Activated B cell treated with CpG ODN at 0.5 μM for 24 hours (primary cell): ENCODE results near the gene RNASE11. TPM values are rescaled to one million over a fixed set of nuclear protein-coding genes. Genes with fewer than 3 reads are reported as not detected.
A peak's percentile ranks its signal among the peaks of the same experiment; 100 is the strongest.

ENCODE experiments used
- ATAC-seq: fragments of 200-7000 bp; cut with Tn5 transposase; one replicate; pipeline ENCODE4 v1.10.0; 2021; ENCODE audit warnings: low read depth, mild to moderate bottlenecking, moderate library complexity
- CTCF ChIA-PET: fragments of 350-600 bp; sonication (Branson Sonifier 250); formaldehyde crosslinking; loops from one replicate; lab custom pipeline; 2021; ENCODE audit warnings: antibody characterized with exemption; lab: Charles Lee
- POLR2A ChIA-PET: fragments of 350-600 bp; sonication (Branson Sonifier 250); formaldehyde crosslinking; loops from one replicate; lab custom pipeline; 2021; ENCODE audit warnings: antibody characterized with exemption; lab: Charles Lee
- DNase-seq: peaks from one replicate; pipeline ENCODE4 v3.0.0; 2022
- H3K27ac Mint-ChIP-seq: one replicate; pipeline ENCODE4 v1.8.0; 2020; ENCODE audit warnings: mixed read lengths
- H3K27me3 Mint-ChIP-seq: one replicate; pipeline ENCODE4 v1.8.0; 2021; ENCODE audit warnings: mixed read lengths
- H3K36me3 Mint-ChIP-seq: one replicate; pipeline ENCODE4 v1.8.0; 2021; ENCODE audit warnings: low read depth, mixed read lengths
- H3K4me1 Mint-ChIP-seq: one replicate; pipeline ENCODE4 v1.8.0; 2021; ENCODE audit warnings: mixed read lengths
- H3K4me3 Mint-ChIP-seq: one replicate; pipeline ENCODE4 v1.8.0; 2020; ENCODE audit warnings: mild to moderate bottlenecking, mixed read lengths
- H3K9me3 Mint-ChIP-seq: one replicate; pipeline ENCODE4 v1.8.0; 2020; ENCODE audit warnings: mixed read lengths
- intact Hi-C: fragments of 100-400 bp; cut with micrococcal nuclease; formaldehyde crosslinking; loops from one replicate; pipeline ENCODE4 v1.15.1; 2024
- total RNA-seq: library from RNA; stranded (reverse); gene quantifications from 2 replicates; pipeline ENCODE4 v1.2.3, GENCODE V29; 2022
- TF ChIP-seq, protein P1 (sequence below): fragments of 200-600 bp; IDR thresholded peaks from one replicate; pipeline ENCODE4 v1.8.0; 2022; ENCODE audit warnings: antibody characterized with exemption, mild to moderate bottlenecking

RNASE11 gene
- total RNA-seq, 1 donor from 2014 or later, result not detected

DNA sequence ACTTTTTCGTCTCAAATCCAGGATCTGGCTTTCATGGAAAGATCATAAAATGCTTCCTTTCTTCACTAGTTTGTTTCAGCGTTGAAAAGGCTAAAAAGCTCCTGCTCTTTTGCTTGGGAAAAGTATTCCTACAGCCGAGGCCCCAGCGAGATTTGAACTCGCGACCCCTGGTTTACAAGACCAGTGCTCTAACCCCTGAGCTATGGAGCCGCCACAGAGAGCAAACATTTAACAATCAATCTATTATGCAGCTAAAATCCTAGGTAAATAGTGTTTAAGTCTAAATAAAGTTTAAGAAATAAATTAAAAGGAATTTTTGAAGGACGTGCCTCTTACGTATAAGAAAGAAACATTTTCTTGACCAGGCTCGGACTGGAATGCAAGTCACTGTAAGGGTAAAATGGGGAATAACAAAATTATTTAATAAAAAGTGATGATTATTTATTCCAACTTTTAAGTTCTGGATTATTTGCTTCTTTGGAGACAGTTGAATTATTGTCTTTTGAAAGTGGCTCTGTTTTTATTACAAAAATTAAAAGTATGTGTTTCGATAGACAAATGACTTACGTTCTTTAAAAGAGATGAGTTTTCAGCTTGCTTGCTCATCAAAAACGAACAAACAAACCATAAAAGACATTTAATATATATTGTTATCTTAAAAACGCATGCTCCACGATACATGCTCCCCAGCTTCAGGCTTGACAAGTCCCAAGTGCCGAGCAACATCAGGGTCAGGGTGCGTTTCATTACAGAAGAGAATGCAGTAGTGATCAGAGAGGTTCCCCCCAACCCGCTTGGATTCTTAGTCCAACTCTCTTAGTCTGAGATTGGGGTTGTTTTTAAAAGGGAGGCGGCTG lies 43.5 kb upstream of the RNASE11 start:
- Mint-ChIP-seq H3K4me3 (peak overlapping the region; percentile 82), H3K4me1 (peaks cover 65% of the 10 kb centered on the region), H3K27ac (peak overlapping the region; percentile 84), H3K36me3 (peaks cover 5% of the 10 kb centered on the region), H3K9me3 (peaks cover 4% of the 10 kb centered on the region), H3K27me3 (peaks cover 30% of the 10 kb centered on the region)
- TF ChIP-seq, protein P1, sequence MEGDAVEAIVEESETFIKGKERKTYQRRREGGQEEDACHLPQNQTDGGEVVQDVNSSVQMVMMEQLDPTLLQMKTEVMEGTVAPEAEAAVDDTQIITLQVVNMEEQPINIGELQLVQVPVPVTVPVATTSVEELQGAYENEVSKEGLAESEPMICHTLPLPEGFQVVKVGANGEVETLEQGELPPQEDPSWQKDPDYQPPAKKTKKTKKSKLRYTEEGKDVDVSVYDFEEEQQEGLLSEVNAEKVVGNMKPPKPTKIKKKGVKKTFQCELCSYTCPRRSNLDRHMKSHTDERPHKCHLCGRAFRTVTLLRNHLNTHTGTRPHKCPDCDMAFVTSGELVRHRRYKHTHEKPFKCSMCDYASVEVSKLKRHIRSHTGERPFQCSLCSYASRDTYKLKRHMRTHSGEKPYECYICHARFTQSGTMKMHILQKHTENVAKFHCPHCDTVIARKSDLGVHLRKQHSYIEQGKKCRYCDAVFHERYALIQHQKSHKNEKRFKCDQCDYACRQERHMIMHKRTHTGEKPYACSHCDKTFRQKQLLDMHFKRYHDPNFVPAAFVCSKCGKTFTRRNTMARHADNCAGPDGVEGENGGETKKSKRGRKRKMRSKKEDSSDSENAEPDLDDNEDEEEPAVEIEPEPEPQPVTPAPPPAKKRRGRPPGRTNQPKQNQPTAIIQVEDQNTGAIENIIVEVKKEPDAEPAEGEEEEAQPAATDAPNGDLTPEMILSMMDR, result no peak
- intact Hi-C loops, result loop anchor here (1.0 to 10.0 kb wide), 3 partner anchors 8 to 444 kb away; partner anchors contain the start of genes ARHGEF40 and PARP2
- ChIA-PET CTCF (interaction anchor here (0.9 to 5.7 kb wide), 5 partner anchors 20 to 305 kb away, joined by 3 to 43 read pairs (median 4); no protein-coding TSS in a partner anchor), POLR2A (interaction anchor here (1.3 to 2.5 kb wide), 5 partner anchors 9 to 288 kb away, joined by 4 to 18 read pairs (median 8); partner anchors contain the start of gene PARP2)
- no peak for DNase-seq
- ATAC-seq, result no peak

DNA sequence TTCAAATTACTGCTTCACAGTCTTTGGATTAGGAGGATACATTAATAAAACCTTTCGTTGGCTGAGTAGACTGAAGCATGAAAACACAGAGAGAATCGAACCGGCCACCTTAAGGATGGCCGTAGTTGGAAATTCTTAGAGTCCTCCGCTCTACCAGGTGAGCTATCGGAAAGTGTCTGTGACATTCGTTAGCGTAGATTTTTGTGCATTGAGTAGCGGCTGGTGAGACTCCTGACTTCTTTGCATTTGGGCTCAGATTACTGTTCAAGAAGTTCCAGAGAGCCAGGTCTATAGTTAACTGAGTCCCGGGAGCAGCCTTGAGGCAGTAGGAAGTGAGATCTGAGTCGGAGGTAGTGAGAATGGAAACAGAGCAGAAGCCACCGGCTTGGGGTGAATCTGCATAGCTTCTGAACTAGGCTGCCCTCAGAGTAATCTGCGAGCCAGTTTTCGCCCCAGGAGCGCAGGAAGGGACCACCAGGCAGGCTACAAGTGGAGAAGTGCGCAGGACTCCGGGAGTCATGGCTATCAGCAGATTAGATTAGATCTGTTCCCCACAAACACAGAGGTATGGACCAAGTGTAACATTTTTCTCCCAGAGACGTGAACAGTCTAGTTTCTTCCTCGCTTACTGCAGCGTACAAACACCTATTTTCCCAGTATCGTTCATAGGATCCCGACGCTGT lies 42.7 kb upstream of the RNASE11 start:
- intact Hi-C loops, result loop anchor here (1.0 to 10.0 kb wide), 5 partner anchors 7 to 444 kb away; partner anchors contain the start of genes ARHGEF40 and PARP2
- ATAC-seq, result peak; percentile 33

GRCh38 chr14:20628063-20628854 lies 40.5 kb upstream of the RNASE11 start:
- intact Hi-C loops, result loop anchor here (10.0 kb wide), 1 partner anchor 637 kb away; the partner anchor contains the start of gene HNRNPC
- Mint-ChIP-seq H3K9me3 (no peaks in the 10 kb centered on the region), H3K27me3 (peaks cover 23% of the 10 kb centered on the region), H3K4me3 (no peak overlapping the region), H3K36me3 (peaks cover 7% of the 10 kb centered on the region), H3K4me1 (peaks cover 86% of the 10 kb centered on the region), H3K27ac (no peak overlapping the region)
- POLR2A ChIA-PET, result no interaction called here
- CTCF ChIA-PET, result interaction anchor here (1.3 to 5.7 kb wide), 3 partner anchors 17 to 63 kb away, joined by 3 to 43 read pairs (median 3); no protein-coding TSS in a partner anchor
- DNase-seq (no peak), ATAC-seq (no peak)
- TF ChIP-seq, protein P1, result no peak

More for the DNA sequence above, 42.7 kb upstream of the RNASE11 start:
- Mint-ChIP-seq H3K4me3 (peak overlapping the region; percentile 78), H3K9me3 (peaks cover 4% of the 10 kb centered on the region), H3K36me3 (peaks cover 5% of the 10 kb centered on the region), H3K27me3 (peaks cover 26% of the 10 kb centered on the region), H3K4me1 (peaks cover 72% of the 10 kb centered on the region), H3K27ac (peak overlapping the region; percentile 84)
- CTCF ChIA-PET, result interaction anchor here (0.9 to 5.7 kb wide), 4 partner anchors 19 to 243 kb away, joined by 3 to 43 read pairs (median 4); no protein-coding TSS in a partner anchor
- TF ChIP-seq, protein P1, result no peak
- POLR2A ChIA-PET, result interaction anchor here (1.0 to 2.5 kb wide), 4 partner anchors 17 to 288 kb away, joined by 3 to 18 read pairs (median 8); partner anchors contain the start of gene PARP2
- DNase-seq, result no peak

DNA sequence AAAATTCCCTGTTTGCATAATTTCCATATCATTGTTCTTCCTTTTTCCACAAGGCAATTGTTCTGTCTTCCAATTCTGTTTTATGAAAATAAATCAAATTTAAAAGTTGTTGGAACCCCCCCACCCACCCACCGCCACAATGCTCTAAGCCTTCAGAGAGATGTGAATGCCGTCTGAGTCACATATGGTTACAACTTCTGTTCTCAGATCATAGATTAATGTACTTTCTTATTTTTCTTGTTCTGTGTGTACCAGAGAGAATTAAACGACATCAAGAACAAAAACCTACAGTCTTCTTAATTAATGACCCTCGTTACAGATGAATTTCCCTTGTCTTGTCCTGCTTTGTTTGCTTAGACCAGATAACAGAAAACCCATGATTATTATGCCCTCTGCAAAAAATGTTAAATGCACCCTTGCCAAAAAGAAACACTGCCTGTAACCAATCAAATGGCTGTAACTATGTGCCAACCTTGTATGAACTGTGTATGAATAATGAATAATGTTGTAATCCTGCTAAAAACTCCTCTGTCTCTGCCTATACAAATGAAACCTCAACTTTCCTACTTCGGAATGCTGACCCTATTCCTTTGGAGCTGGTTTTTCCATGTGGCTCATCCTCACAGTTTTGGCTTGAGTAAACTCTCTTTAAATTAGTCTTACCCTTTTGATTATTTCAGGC lies 39.7 kb upstream of the RNASE11 start:
- H3K27me3 Mint-ChIP-seq, result peaks cover 17% of the 10 kb centered on the region
- ChIA-PET POLR2A (no interaction called here), CTCF (interaction anchor here (1.4 to 5.7 kb wide), 2 partner anchors 16 to 64 kb away, joined by 3 to 43 read pairs; no protein-coding TSS in a partner anchor)
- TF ChIP-seq, protein P1, result no peak
- DNase-seq (no peak), ATAC-seq (no peak)
- H3K36me3 Mint-ChIP-seq, result peaks cover 3% of the 10 kb centered on the region
- H3K9me3 Mint-ChIP-seq, result no peaks in the 10 kb centered on the region
- intact Hi-C loops, result loop anchor here (10.0 kb wide), 1 partner anchor 637 kb away; the partner anchor contains the start of gene HNRNPC
- no peak overlapping the region for H3K27ac Mint-ChIP-seq
- H3K4me1 Mint-ChIP-seq, result peaks cover 86% of the 10 kb centered on the region
- no peak overlapping the region for H3K4me3 Mint-ChIP-seq
